ENCODE data around the gene NCMAP.
A peak's percentile ranks its signal among the peaks of the same experiment; 100 is the strongest.

The NCMAP gene

GRCh38 chr1:24570265-24571125 lies 14.6 kb downstream of the NCMAP start:
- no peak for FAIRE-seq

GRCh38 chr1:24572301-24572700 lies 16.4 kb downstream of the NCMAP start:
- FAIRE-seq = no peak
- DNase-seq (ENCODE audit: low spot score) = no peak

More at GRCh38 chr1:24570265-24571125, 14.6 kb downstream of the NCMAP start:
- no peak for DNase-seq (ENCODE audit: low spot score)

GRCh38 chr1:24575905-24576587 lies 20.2 kb downstream of the NCMAP start:
- DNase-seq (ENCODE audit: low spot score) = no peak
- no peak for FAIRE-seq

GRCh38 chr1:24578846-24579245 lies 23.0 kb downstream of the NCMAP start:
- no peak for DNase-seq (ENCODE audit: low spot score)
- FAIRE-seq = no peak

GRCh38 chr1:24580756-24581155 lies 24.9 kb downstream of the NCMAP start:
- no peak for FAIRE-seq

GRCh38 chr1:24584171-24584647 lies 28.3 kb downstream of the NCMAP start:
- no peak for FAIRE-seq
- no peak for DNase-seq (ENCODE audit: low spot score)

More at GRCh38 chr1:24580756-24581155, 24.9 kb downstream of the NCMAP start:
- no peak for DNase-seq (ENCODE audit: low spot score)

GRCh38 chr1:24586119-24586518 lies 30.2 kb downstream of the NCMAP start:
- no peak for DNase-seq (ENCODE audit: low spot score)
- no peak for FAIRE-seq

GRCh38 chr1:24586970-24587820 lies 31.3 kb downstream of the NCMAP start:
- FAIRE-seq (no peak), DNase-seq (ENCODE audit: low spot score) (peak; percentile 60)

GRCh38 chr1:24588573-24588972 lies 32.7 kb downstream of the NCMAP start:
- no peak for FAIRE-seq
- no peak for DNase-seq (ENCODE audit: low spot score)

- FAIRE-seq (no peak), DNase-seq (ENCODE audit: low spot score) (no peak)
These were observed 33.3 kb downstream of the NCMAP start for GRCh38 chr1:24589200-24589599.

GRCh38 chr1:24591781-24592180 lies 35.9 kb downstream of the NCMAP start:
- FAIRE-seq = no peak
- DNase-seq (ENCODE audit: low spot score) = no peak

GRCh38 chr1:24594328-24594598 lies 38.4 kb downstream of the NCMAP start:
- no peak for DNase-seq (ENCODE audit: low spot score)
- no peak for FAIRE-seq

GRCh38 chr1:24596401-24596880 lies 40.6 kb downstream of the NCMAP start:
- DNase-seq (ENCODE audit: low spot score) (no peak), FAIRE-seq (no peak)

- no peak for DNase-seq (ENCODE audit: low spot score)
- FAIRE-seq = no peak
These were observed 43.4 kb downstream of the NCMAP start for GRCh38 chr1:24599265-24599664.

- FAIRE-seq (no peak), DNase-seq (ENCODE audit: low spot score) (no peak)
These were observed 44.7 kb downstream of the NCMAP start for GRCh38 chr1:24600551-24600950.

GRCh38 chr1:24605534-24606295 lies 49.8 kb downstream of the NCMAP start:
- no peak for FAIRE-seq
- no peak for DNase-seq (ENCODE audit: low spot score)

- DNase-seq (ENCODE audit: low spot score) = no peak
- FAIRE-seq = no peak
These were observed 50.4 kb downstream of the NCMAP start for GRCh38 chr1:24606296-24606605.

- FAIRE-seq (no peak), DNase-seq (ENCODE audit: low spot score) (no peak)
These were observed 50.7 kb downstream of the NCMAP start for GRCh38 chr1:24606621-24607020.

- DNase-seq (ENCODE audit: low spot score) = no peak
- FAIRE-seq = no peak
These were observed 54.1 kb downstream of the NCMAP start for GRCh38 chr1:24609949-24610517.

- DNase-seq (ENCODE audit: low spot score) (peak; percentile 50), FAIRE-seq (no peak)
These were observed 63.5 kb downstream of the NCMAP start for GRCh38 chr1:24619376-24619775.

GRCh38 chr1:24620678-24621077 lies 64.8 kb downstream of the NCMAP start:
- FAIRE-seq (no peak), DNase-seq (ENCODE audit: low spot score) (no peak)
